ENCODE results near the gene ALX3.
"Not testable (repeated sequence)": the region's sequence is repeated elsewhere in the genome, so short reads cannot be mapped to it uniquely, and the experiment has no call there.

Gene ALX3

GRCh38 chr1:110089561-110090275 lies 19.2 kb upstream of the ALX3 start:
- DNase-seq, result no peak

- DNase-seq, result no peak
Observed at GRCh38 chr1:110088739-110089316, 18.4 kb upstream of the ALX3 start.

- DNase-seq, result peak in 18 of 56 donors; percentile 2 to 49 (median 10)
Observed at GRCh38 chr1:110087812-110088738, 17.6 kb upstream of the ALX3 start.

- DNase-seq, result no peak
Observed at GRCh38 chr1:110086961-110087360, 16.5 kb upstream of the ALX3 start.

- no peak for DNase-seq
Observed at GRCh38 chr1:110085671-110086070, 15.2 kb upstream of the ALX3 start.

GRCh38 chr1:110084227-110085078 lies 14.0 kb upstream of the ALX3 start:
- DNase-seq, result peak in 4 of 56 donors; percentile 11 to 21 (median 14)

GRCh38 chr1:110083866-110084226 lies 13.4 kb upstream of the ALX3 start:
- no peak for DNase-seq

- DNase-seq, result no peak
Observed at GRCh38 chr1:110083061-110083865, 12.8 kb upstream of the ALX3 start.

- no peak for DNase-seq
Observed at GRCh38 chr1:110082477-110082876, 12.0 kb upstream of the ALX3 start.

GRCh38 chr1:110081061-110081460 lies 10.6 kb upstream of the ALX3 start:
- no peak for DNase-seq

- not testable (repeated sequence) for DNase-seq
Observed at GRCh38 chr1:110079995-110080394, 9.5 kb upstream of the ALX3 start.

GRCh38 chr1:110076789-110077500 lies 6.5 kb upstream of the ALX3 start:
- no peak for DNase-seq

GRCh38 chr1:110074166-110074565 lies 3.7 kb upstream of the ALX3 start:
- no peak for DNase-seq

GRCh38 chr1:110070282-110070669 lies 196 bp downstream of the ALX3 start:
- DNase-seq, result no peak

GRCh38 chr1:110069404-110070281 lies 829 bp downstream of the ALX3 start:
- DNase-seq, result no peak

GRCh38 chr1:110068646-110069403 lies 1.6 kb downstream of the ALX3 start:
- no peak for DNase-seq

- DNase-seq, result no peak
Observed at GRCh38 chr1:110067893-110068645, 2.4 kb downstream of the ALX3 start.

All from amygdala (tissue), 56 donors.